ENCODE data around the gene STIMATE. TPM values are rescaled to one million over a fixed set of nuclear protein-coding genes. Genes with fewer than 3 reads are reported as not detected.

Gene STIMATE
- total RNA-seq, 6 experiments from 2014 or later, result 17.4 to 48.5 (median 33.8) TPM

DNA sequence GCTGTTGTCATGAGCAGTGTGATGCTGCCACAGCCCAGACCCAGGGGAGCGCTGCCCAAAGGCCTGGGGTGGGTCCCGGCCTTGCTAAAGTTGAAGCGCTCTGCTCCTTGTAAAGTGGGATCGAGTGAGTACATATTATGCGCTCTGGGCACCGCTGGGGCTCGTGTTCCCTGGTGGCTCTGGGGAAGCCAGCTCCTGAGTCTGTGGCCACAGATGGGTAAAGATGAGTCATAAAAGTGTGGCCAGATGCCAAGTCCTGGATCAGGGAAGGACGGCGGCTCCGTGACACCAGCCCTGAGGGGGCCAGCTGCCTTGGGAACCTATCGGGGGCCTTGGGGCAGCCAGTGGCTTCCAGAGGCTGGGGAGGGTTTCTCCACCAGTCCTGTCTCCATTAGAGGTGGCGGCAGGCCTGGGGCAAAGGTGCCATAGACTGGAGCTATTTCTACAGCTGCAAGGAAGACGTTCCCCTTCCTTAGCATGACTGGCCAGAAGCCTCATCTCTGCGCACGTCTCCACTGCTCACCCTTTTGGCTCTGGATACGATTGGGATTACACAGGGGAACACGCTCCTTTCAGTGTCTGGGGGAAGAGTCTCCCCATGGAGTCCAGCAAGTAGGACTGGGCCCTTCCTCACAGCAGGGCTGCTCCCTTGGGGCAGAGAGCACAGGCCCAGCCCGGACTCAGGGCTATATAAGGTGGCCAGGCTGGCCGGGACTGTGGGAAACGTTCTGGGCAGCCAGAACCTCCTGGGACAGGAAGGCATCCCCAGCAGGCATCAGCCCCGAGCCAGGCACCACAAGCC lies 65.6 kb downstream of the STIMATE start:
- peaks cover 0 to 32% (median 3%) of the 10 kb centered on the region in 4 donors for H3K36me3 ChIP-seq
- ATAC-seq (peak; percentile 22 to 50 (median 40)), DNase-seq (peak in 2 of 3 donors; percentile 73 to 81)
- no peaks in the 10 kb centered on the region for H3K9me3 ChIP-seq
- 28% methylated on average over 8 of the region's 21 CpGs for WGBS (ENCODE audit: insufficient coverage, low coverage, low lambda C conversion rate, missing lambda C conversion rate)
- intact Hi-C loops (cut with DNase I), result no loop called here
- no peaks in the 10 kb centered on the region for H3K27me3 ChIP-seq
- H3K4me3 ChIP-seq, result peak overlapping the region; percentile 50 to 94 (median 71)
- H3K4me1 ChIP-seq, result peaks cover 0 to 50% (median 16%) of the 10 kb centered on the region in 4 donors
- H3K27ac ChIP-seq, result peak overlapping the region; percentile 92 to 95 (median 94)
- TF ChIP-seq, protein P1, sequence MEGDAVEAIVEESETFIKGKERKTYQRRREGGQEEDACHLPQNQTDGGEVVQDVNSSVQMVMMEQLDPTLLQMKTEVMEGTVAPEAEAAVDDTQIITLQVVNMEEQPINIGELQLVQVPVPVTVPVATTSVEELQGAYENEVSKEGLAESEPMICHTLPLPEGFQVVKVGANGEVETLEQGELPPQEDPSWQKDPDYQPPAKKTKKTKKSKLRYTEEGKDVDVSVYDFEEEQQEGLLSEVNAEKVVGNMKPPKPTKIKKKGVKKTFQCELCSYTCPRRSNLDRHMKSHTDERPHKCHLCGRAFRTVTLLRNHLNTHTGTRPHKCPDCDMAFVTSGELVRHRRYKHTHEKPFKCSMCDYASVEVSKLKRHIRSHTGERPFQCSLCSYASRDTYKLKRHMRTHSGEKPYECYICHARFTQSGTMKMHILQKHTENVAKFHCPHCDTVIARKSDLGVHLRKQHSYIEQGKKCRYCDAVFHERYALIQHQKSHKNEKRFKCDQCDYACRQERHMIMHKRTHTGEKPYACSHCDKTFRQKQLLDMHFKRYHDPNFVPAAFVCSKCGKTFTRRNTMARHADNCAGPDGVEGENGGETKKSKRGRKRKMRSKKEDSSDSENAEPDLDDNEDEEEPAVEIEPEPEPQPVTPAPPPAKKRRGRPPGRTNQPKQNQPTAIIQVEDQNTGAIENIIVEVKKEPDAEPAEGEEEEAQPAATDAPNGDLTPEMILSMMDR (IDR thresholded peaks at IDR 0.05), result no peak
- TF ChIP-seq POLR2A (IDR thresholded peaks at IDR 0.05), result peak; percentile 47

DNA sequence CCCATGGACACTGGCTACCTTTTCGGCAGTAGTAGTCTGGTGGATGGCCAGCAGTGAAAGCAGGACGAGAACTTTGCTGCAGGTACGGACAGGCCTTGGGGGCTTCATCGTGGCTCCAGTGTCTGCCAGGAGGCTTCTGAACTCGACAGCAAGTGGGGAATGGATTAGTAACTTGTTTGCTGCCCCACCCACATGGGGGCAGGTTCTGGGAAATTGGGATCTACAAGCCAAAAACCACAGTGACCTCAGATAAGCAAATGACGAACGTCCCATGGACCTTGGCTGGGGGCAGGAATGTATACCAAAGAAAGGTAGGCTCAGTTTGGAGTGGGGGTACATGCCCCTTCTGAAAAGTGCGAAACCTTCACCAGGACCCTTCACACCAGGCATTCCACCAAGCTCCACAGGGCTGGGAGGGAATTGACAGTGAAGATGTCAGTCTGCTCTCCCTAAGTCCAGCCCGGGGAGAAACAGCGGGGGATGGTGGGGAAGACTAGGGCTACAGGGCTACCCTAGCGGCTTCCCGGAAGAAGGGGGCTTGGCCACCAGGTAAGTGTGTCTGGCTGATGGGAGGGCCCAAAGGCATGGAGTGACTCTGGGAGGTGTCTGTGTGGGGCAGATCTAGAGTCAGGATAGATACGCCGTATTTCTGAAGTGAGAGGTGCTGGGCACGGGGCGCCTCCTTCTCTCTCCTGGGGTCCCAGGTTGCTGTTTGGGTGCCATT lies 66.7 kb downstream of the STIMATE start, which contains the start of gene ITIH4:
TSS of gene ITIH4 (minus strand) at position 138 of the 724 bp plus-strand sequence. CDS start at position 108, 30 bp downstream.
- Histone ChIP-seq H3K4me1 (peaks cover 0 to 58% (median 21%) of the 10 kb centered on the region in 4 donors), H3K4me3 (peak within 1 kb of the TSS; percentile 50 to 94 (median 71)), H3K36me3 (peaks cover 0 to 35% (median 11%) of the 10 kb centered on the region in 4 donors), H3K9me3 (no peaks in the 10 kb centered on the region), H3K27ac (peak within 1 kb of the TSS; percentile 92 to 95 (median 94)), H3K27me3 (no peaks in the 10 kb centered on the region)
- TF ChIP-seq, protein P1 (IDR thresholded peaks at IDR 0.05), result no peak
- peak; percentile 96 for TF ChIP-seq POLR2A (IDR thresholded peaks at IDR 0.05)
- ATAC-seq (peak; percentile 47 to 71 (median 58)), DNase-seq (peak; percentile 80 to 94 (median 90))
- intact Hi-C loops (cut with DNase I), result no loop called here
- WGBS (ENCODE audit: insufficient coverage, low coverage, low lambda C conversion rate, missing lambda C conversion rate), result 29% methylated on average over 11 of the region's 16 CpGs

DNA sequence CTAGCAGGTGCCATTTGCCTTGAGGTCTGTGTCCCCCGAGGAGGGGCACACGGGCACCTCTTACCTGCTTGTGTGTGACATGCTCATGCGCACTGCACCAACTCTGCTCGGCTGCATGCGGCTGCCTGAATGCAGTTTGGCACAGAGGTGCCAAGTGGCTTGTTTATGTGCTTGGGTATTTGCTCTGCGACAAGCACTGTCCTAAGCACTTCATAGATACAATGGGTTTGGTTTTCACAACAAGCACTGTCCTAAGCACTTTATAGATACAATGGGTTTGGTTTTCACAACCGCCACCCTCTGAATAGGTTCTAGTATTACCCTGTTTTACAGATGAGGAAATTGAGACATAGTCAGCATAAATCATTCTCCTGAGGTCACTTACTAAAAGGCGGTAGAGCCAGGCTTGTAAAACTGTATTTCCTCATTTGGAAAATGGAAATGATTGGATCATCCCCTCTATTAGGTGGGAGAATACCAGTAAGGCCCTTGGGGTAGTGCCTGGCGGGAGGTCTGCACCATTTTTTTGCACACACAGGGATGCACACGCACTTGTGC lies 67.4 kb downstream of the STIMATE start:
- Histone ChIP-seq H3K27ac (peak overlapping the region; percentile 92 to 95 (median 94)), H3K4me3 (peak overlapping the region; percentile 50 to 94 (median 71)), H3K4me1 (peaks cover 0 to 56% (median 22%) of the 10 kb centered on the region in 4 donors), H3K36me3 (peaks cover 0 to 42% (median 14%) of the 10 kb centered on the region in 4 donors), H3K9me3 (no peaks in the 10 kb centered on the region), H3K27me3 (no peaks in the 10 kb centered on the region)
- intact Hi-C loops (cut with DNase I), result no loop called here
- ATAC-seq, result peak in 3 of 4 donors; percentile 0 to 9 (median 0)
- WGBS (ENCODE audit: insufficient coverage, low coverage, low lambda C conversion rate, missing lambda C conversion rate), result 41% methylated on average over 8 of the region's 10 CpGs
- peak in 1 of 3 donors; percentile 67 for DNase-seq
- TF ChIP-seq, protein P1 (IDR thresholded peaks at IDR 0.05), result no peak
- no peak for TF ChIP-seq POLR2A (IDR thresholded peaks at IDR 0.05)

DNA sequence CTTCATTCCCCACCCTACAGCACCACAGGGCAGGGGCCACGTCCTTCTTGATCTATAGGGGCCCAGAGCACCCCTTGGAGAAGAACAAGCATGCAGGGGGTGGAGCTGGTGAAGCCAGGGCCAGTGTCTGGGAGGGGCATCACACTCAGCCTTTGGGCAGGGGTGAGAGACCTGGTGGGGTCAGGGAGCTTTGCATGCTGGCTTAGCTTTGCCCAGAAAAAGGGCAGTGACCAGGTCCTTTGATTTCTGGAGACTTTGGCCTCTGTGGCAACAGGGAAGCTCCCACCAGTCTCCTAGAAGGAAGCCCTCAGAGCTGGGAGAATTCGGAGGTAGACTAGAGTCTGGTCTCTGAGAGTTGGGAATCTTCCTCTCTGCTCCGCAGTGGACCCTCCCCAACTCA lies 67.9 kb downstream of the STIMATE start:
- peaks cover 0 to 47% (median 16%) of the 10 kb centered on the region in 4 donors for H3K36me3 ChIP-seq
- ATAC-seq (peak; percentile 6 to 43 (median 31)), DNase-seq (peak in 2 of 3 donors; percentile 82 to 91)
- peaks cover 0 to 57% (median 21%) of the 10 kb centered on the region in 4 donors for H3K4me1 ChIP-seq
- H3K27me3 ChIP-seq, result no peaks in the 10 kb centered on the region
- intact Hi-C loops (cut with DNase I), result no loop called here
- 20% methylated on average over 1 of the region's 3 CpGs for WGBS (ENCODE audit: insufficient coverage, low coverage, low lambda C conversion rate, missing lambda C conversion rate)
- peak overlapping the region; percentile 92 to 95 (median 94) for H3K27ac ChIP-seq
- H3K9me3 ChIP-seq, result no peaks in the 10 kb centered on the region
- peak overlapping the region; percentile 50 to 94 (median 71) for H3K4me3 ChIP-seq
- peak; percentile 29 for TF ChIP-seq POLR2A (IDR thresholded peaks at IDR 0.05)
- TF ChIP-seq, protein P1 (IDR thresholded peaks at IDR 0.05), result no peak
